ENCODE data around the gene CHST3. TPM values are rescaled to one million over a fixed set of nuclear protein-coding genes. Genes with fewer than 3 reads are reported as not detected.
A peak's percentile ranks its signal among the peaks of the same experiment; 100 is the strongest.

CHST3 gene
- polyA plus RNA-seq, 2 of the 4 experiments (the other 2 are of a cell fraction): 12.8 to 23.1 TPM

- FAIRE-seq (no peak), ATAC-seq (no peak), DNase-seq (ENCODE audit: low read depth in 1 of 2, low spot score in 1 of 2) (no peak)
- 92% methylated on average over 5 of the region's 5 CpGs for WGBS (ENCODE audit: missing lambda C conversion rate)
- H3K9me3 ChIP-seq: no peaks in the 10 kb centered on the region
- H3K4me1 ChIP-seq: peaks cover 68% of the 10 kb centered on the region
- H3K4me3 ChIP-seq: no peak overlapping the region
- POLR2A ChIA-PET: no interaction called here
- H3K27ac ChIP-seq: peak overlapping the region in 1 of 2 experiments; percentile 32; a peak in 1 of 6 replicates
- CTCF ChIA-PET: interaction anchor here (1.6 kb wide), 1 partner anchor 69 kb away, joined by 4 read pairs; no protein-coding TSS in a partner anchor
- no peak for TF ChIP-seq CTCF (IDR thresholded peaks at IDR 0.05)
- no peak for TF ChIP-seq KDM5A (IDR thresholded peaks at IDR 0.05)
- no peak for TF ChIP-seq NPAS2 (CRISPR knock-in tag; IDR thresholded peaks at IDR 0.05; ENCODE audit: borderline replicate concordance)
- no peak for TF ChIP-seq EHF (CRISPR knock-in tag; IDR thresholded peaks at IDR 0.05)
- TF ChIP-seq CBX8 (IDR thresholded peaks at IDR 0.05): no peak
- TF ChIP-seq HMGXB4 (CRISPR knock-in tag; IDR thresholded peaks at IDR 0.05; ENCODE audit: borderline replicate concordance): no peak
- no peak overlapping the region for H3K4me2 ChIP-seq
Observed at GRCh38 chr10:71979692-71980062, 15.5 kb downstream of the CHST3 start.

GRCh38 chr10:71980181-71981014 is 16.2 kb downstream of the CHST3 start:
- Histone ChIP-seq H3K4me3 (no peak overlapping the region), H3K27ac (peak overlapping the region in 1 of 2 experiments; percentile 32; a peak in 1 of 6 replicates), H3K4me1 (peaks cover 67% of the 10 kb centered on the region), H3K9me3 (no peaks in the 10 kb centered on the region), H3K4me2 (no peak overlapping the region)
- ATAC-seq (no peak), DNase-seq (ENCODE audit: low read depth in 1 of 2, low spot score in 1 of 2) (no peak), FAIRE-seq (no peak)
- 80% methylated on average over 10 of the region's 10 CpGs for WGBS (ENCODE audit: missing lambda C conversion rate)
- ChIA-PET CTCF (interaction anchor here (1.6 to 8.7 kb wide), 2 partner anchors 8 to 68 kb away, joined by 4 to 48 read pairs; no protein-coding TSS in a partner anchor), POLR2A (no interaction called here)
- TF ChIP-seq CEBPB (IDR thresholded peaks at IDR 0.05) (no peak), JUNB (IDR thresholded peaks at IDR 0.05) (no peak), REST (IDR thresholded peaks at IDR 0.05) (no peak), EHMT2 (IDR thresholded peaks at IDR 0.05; ENCODE audit: low read depth) (no peak), SREBF2 (IDR thresholded peaks at IDR 0.05) (no peak), KDM1A (IDR thresholded peaks at IDR 0.05; ENCODE audit: low read depth) (no peak), CBX2 (IDR thresholded peaks at IDR 0.05; ENCODE audit: borderline replicate concordance, low read depth) (no peak), CHD4 (IDR thresholded peaks at IDR 0.05; ENCODE audit: borderline replicate concordance) (no peak), PBX3 (IDR thresholded peaks at IDR 0.05) (no peak)

Measured in A549 (cell line).